SK-N-SH (cell line): ENCODE data around the gene CUX1. TPM values are rescaled to one million over a fixed set of nuclear protein-coding genes. Genes with fewer than 3 reads are reported as not detected.

ENCODE experiments used
- CTCF ChIA-PET: fragments of 300-600, 350-600 bp; formaldehyde crosslinking; extraction: SDS; loops from one replicate; lab custom pipeline; 2021; lab: Yijun Ruan, JAX
- POLR2A ChIA-PET: fragments of 350-600 bp; sonication (Branson Sonifier 250); formaldehyde crosslinking; extraction: SDS; loops from one replicate; lab custom pipeline; 2020; ENCODE audit warnings: antibody characterized with exemption, inconsistent platforms; lab: Yijun Ruan, JAX
- DNase-seq: peaks from one replicate; pipeline ENCODE4 v3.0.0; 2012
- H2AFZ ChIP-seq: fragments of 200-600 bp; sonication (generic); 2 replicates; pipeline ENCODE4 v1.8.1; 2016; ENCODE audit warnings: antibody characterized with exemption, mild to moderate bottlenecking, low read depth
- H3F3A ChIP-seq: fragments of 200-600 bp; sonication (generic); replicated peaks from 2 replicates; pipeline ENCODE3; 2016; ENCODE audit warnings: antibody characterized with exemption, mild to moderate bottlenecking; ENCODE audit not compliant: insufficient read depth
- H3K27ac ChIP-seq, 2 experiments: fragments of 200-500 bp in 1 of 2; fragments of 200-600 bp in 1 of 2; sonication (Bioruptor generic) in 1 of 2; sonication (generic), shearing (Covaris generic) in 1 of 2; 2 replicates each; pipeline versions ENCODE4 v1.5.1 to v1.6.1; 2014 to 2016; ENCODE audit warnings: low read depth in 2 of 2, inconsistent platforms in 1 of 2, low read length in 1 of 2, mild to moderate bottlenecking in 1 of 2, mixed read lengths in 1 of 2
- H3K27me3 ChIP-seq: fragments of 200-600 bp; sonication (generic), shearing (Covaris generic); 2 replicates; pipeline ENCODE4 v1.6.1; 2016; ENCODE audit warnings: mixed run types; ENCODE audit not compliant: insufficient read depth
- H3K36me3 ChIP-seq, 2 experiments: fragments of 200-500 bp in 1 of 2; fragments of 200-600 bp in 1 of 2; sonication (Bioruptor generic) in 1 of 2; sonication (generic) in 1 of 2; replicated peaks in 1 of 2; 2 replicates each; pipeline versions ENCODE3 to v1.5.1; 2014 to 2016; ENCODE audit warnings: low read length in 1 of 2, mild to moderate bottlenecking in 1 of 2; ENCODE audit not compliant: insufficient read depth in 2 of 2, control insufficient read depth in 1 of 2
- H3K4me1 ChIP-seq, 2 experiments: fragments of 200-500 bp in 1 of 2; fragments of 200-600 bp in 1 of 2; sonication (Bioruptor generic) in 1 of 2; sonication (generic), shearing (Covaris generic) in 1 of 2; 2 replicates each; pipeline versions ENCODE4 v1.5.1 to v1.6.1; 2014 to 2016; ENCODE audit warnings: low read depth in 1 of 2, low read length in 1 of 2, mixed run types in 1 of 2; ENCODE audit not compliant: insufficient read depth in 2 of 2, control insufficient read depth in 1 of 2
- H3K4me2 ChIP-seq: fragments of 200-600 bp; sonication (generic), shearing (Covaris generic); 2 replicates; pipeline ENCODE4 v1.6.1; 2017; ENCODE audit warnings: mixed run types
- H3K4me3 ChIP-seq, 2 experiments: fragments of 200-500 bp in 1 of 2; fragments of 200-600 bp in 1 of 2; sonication (Bioruptor generic) in 1 of 2; sonication (generic), shearing (Covaris generic) in 1 of 2; 2 replicates each; pipeline versions ENCODE4 v1.5.1 to v1.8.1; 2014 to 2016; ENCODE audit warnings: low read depth in 2 of 2, inconsistent platforms in 1 of 2, low read length in 1 of 2, mild to moderate bottlenecking in 1 of 2, mixed read lengths in 1 of 2, moderate library complexity in 1 of 2
- H3K79me2 ChIP-seq: fragments of 200-600 bp; sonication (generic); 2 replicates; pipeline ENCODE4 v1.8.1; 2017; ENCODE audit warnings: mild to moderate bottlenecking; ENCODE audit not compliant: insufficient read depth
- H3K9ac ChIP-seq: fragments of 200-600 bp; sonication (generic); 2 replicates; pipeline ENCODE4 v1.6.1; 2017; ENCODE audit warnings: mixed run types
- H3K9me2 ChIP-seq: fragments of 200-600 bp; sonication (generic); 2 replicates; pipeline ENCODE4 v1.6.1; 2017; ENCODE audit warnings: mixed run types
- H3K9me3 ChIP-seq: fragments of 200-600 bp; sonication (generic); 2 replicates; pipeline ENCODE4 v1.6.1; 2017; ENCODE audit warnings: mixed run types, mild to moderate bottlenecking, moderate library complexity
- H4K20me1 ChIP-seq: fragments of 200-600 bp; sonication (generic); 2 replicates; pipeline ENCODE4 v1.6.1; 2017; ENCODE audit warnings: mild to moderate bottlenecking, mixed run types; ENCODE audit not compliant: insufficient read depth
- CHD2 ChIP-seq: fragments of 150-350 bp; IDR thresholded peaks from 2 replicates; pipeline ENCODE4 v1.6.1; 2018; ENCODE audit warnings: low read length; ENCODE audit not compliant: partially characterized antibody
- CTCF ChIP-seq: fragments of 200-600 bp; sonication (generic); IDR thresholded peaks from 2 replicates; pipeline ENCODE4 v1.6.1; 2017; ENCODE audit warnings: antibody characterized with exemption, mild to moderate bottlenecking, moderate library complexity
- EZH2phosphoT487 ChIP-seq: fragments of 200-600 bp; sonication (generic); IDR thresholded peaks from 2 replicates; pipeline ENCODE4 v1.6.1; 2017; ENCODE audit warnings: low read depth, mixed run types, mild to moderate bottlenecking, antibody characterized with exemption, moderate library complexity, borderline replicate concordance
- GABPA ChIP-seq: IDR thresholded peaks from 2 replicates; pipeline ENCODE4 v1.4.0; 2012; ENCODE audit warnings: low read depth, mild to moderate bottlenecking
- GATA2 ChIP-seq: sonication (generic); formaldehyde crosslinking; IDR thresholded peaks from 2 replicates; pipeline ENCODE4 v1.5.0; 2020; ENCODE audit warnings: mild to moderate bottlenecking, missing genetic modification reagents
- IRF3 ChIP-seq: fragments of 150-350 bp; IDR thresholded peaks from 2 replicates; pipeline ENCODE4 v1.6.1; 2016; ENCODE audit warnings: mild to moderate bottlenecking, low read depth, low read length
- JUND ChIP-seq: IDR thresholded peaks from 2 replicates; pipeline ENCODE4 v1.4.0; 2012
- REST ChIP-seq: IDR thresholded peaks from 2 replicates; pipeline ENCODE4 v1.6.1; 2012; ENCODE audit warnings: mild to moderate bottlenecking, low read depth, low read length, moderate library complexity
- RFX5 ChIP-seq: IDR thresholded peaks from 2 replicates; pipeline ENCODE4 v1.6.1; 2012; ENCODE audit warnings: mild to moderate bottlenecking, improper control_type of control experiment, low read length
- RXRA ChIP-seq: IDR thresholded peaks from 2 replicates; pipeline ENCODE4 v1.4.0; 2012; ENCODE audit warnings: low read depth, mild to moderate bottlenecking, borderline replicate concordance
- SIN3A ChIP-seq: IDR thresholded peaks from 2 replicates; pipeline ENCODE4 v1.6.1; 2012; ENCODE audit warnings: low read depth, mild to moderate bottlenecking, low read length, moderate library complexity, borderline replicate concordance
- TCF12 ChIP-seq: IDR thresholded peaks from 2 replicates; pipeline ENCODE4 v1.4.0; 2012
- YY1 ChIP-seq: IDR thresholded peaks from 2 replicates; pipeline ENCODE4 v1.4.0; 2012; ENCODE audit warnings: low read depth, mild to moderate bottlenecking
- ZBTB33 ChIP-seq: IDR thresholded peaks from 2 replicates; pipeline ENCODE4 v1.4.0; 2012; ENCODE audit warnings: low read depth, borderline replicate concordance
- WGBS: methylation state at CpG from one replicate; pipeline ENCODE4 v1.1.6; 2017; ENCODE audit warnings: low lambda C conversion rate; 5-methylcytosine and 5-hydroxymethylcytosine counted together
- polyA plus RNA-seq, 3 experiments: library from polyadenylated mRNA; depleted of rRNA; stranded (reverse); fragments of >200 nt; gene quantifications; 2 replicates each; pipeline ENCODE4 v1.2.3, GENCODE V29; 2012

Gene CUX1
- polyA plus RNA-seq, 1 of the 3 experiments (the other 2 are of a cell fraction), result 68.6 TPM

- Histone ChIP-seq H3K9ac (no peak overlapping the region), H2AFZ (no peak overlapping the region), H3K79me2 (no peaks in the 10 kb centered on the region), H3F3A (no peaks in the 10 kb centered on the region), H3K4me3 (no peak overlapping the region), H3K4me1 (no peaks in the 10 kb centered on the region), H3K9me2 (no peaks in the 10 kb centered on the region), H3K9me3 (no peaks in the 10 kb centered on the region), H3K4me2 (no peak overlapping the region), H3K36me3 (peaks cover 18 to 29% of the 10 kb centered on the region in 2 experiments), H4K20me1 (no peaks in the 10 kb centered on the region), H3K27ac (no peak overlapping the region), H3K27me3 (no peaks in the 10 kb centered on the region)
- TF ChIP-seq ZBTB33 (no peak), RXRA (no peak), EZH2phosphoT487 (no peak), SIN3A (no peak), JUND (no peak), RFX5 (no peak), TCF12 (no peak), REST (no peak)
- ChIA-PET CTCF (no interaction called here), POLR2A (no interaction called here)
- WGBS, result 97% methylated on average over 14 of the region's 14 CpGs
- DNase-seq, result no peak
Measured at GRCh38 chr7:102208826-102209225, 391.4 kb downstream of the CUX1 start.

GRCh38 chr7:102210787-102211186, 393.4 kb downstream of the CUX1 start:
- over 99% methylated on average over 13 of the region's 13 CpGs for WGBS
- Histone ChIP-seq H3K36me3 (peaks cover 11% of the 10 kb centered on the region in 2 experiments), H3K27me3 (no peaks in the 10 kb centered on the region), H3K79me2 (no peaks in the 10 kb centered on the region), H2AFZ (no peak overlapping the region), H4K20me1 (no peaks in the 10 kb centered on the region), H3K9me3 (no peaks in the 10 kb centered on the region), H3K27ac (no peak overlapping the region), H3F3A (no peaks in the 10 kb centered on the region), H3K4me2 (no peak overlapping the region), H3K9me2 (no peaks in the 10 kb centered on the region), H3K4me1 (peaks cover 0 to 15% of the 10 kb centered on the region in 2 experiments; a peak in 2 of 4 replicates), H3K4me3 (no peak overlapping the region), H3K9ac (no peak overlapping the region)
- POLR2A ChIA-PET, result no interaction called here
- DNase-seq, result no peak
- CTCF ChIA-PET, result no interaction called here
- TF ChIP-seq CHD2 (no peak), JUND (no peak), CTCF (no peak), GATA2 (CRISPR knock-in tag) (no peak), IRF3 (no peak), YY1 (no peak), SIN3A (no peak), RXRA (no peak), GABPA (no peak)
